GM19324 (cell line): ENCODE data around the gene STRBP.
A peak's percentile ranks its signal among the peaks of the same experiment; 100 is the strongest.
"Not testable (repeated sequence)": the region's sequence is repeated elsewhere in the genome, so short reads cannot be mapped to it uniquely, and the experiment has no call there.

Source experiments
- ATAC-seq: cut with Tn5 transposase; IDR thresholded peaks from one replicate; pipeline ENCODE4 v1.9.1; 2021; ENCODE audit warnings: mild to moderate bottlenecking, moderate library complexity; ENCODE audit not compliant: unreplicated experiment, low FRiP score

STRBP gene

GRCh38 chr9:123283455-123283854, 15.1 kb upstream of the STRBP start:
- ATAC-seq, result no peak

DNA sequence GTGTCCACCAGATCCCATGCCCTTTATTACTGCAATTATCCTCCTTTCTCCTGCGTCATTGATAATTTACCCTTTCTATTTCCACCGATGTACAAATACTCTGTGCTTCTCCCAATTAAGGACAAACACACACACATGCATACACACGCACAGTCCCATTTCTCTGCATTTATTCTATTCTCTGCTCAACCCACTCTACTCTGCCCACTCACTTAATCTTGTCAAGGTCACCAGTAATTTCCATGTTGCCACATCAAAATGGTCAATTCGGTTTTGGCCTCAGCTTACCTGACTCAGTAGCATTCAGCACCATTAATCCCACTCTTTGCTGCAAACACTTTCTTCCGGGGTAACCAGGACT, 14.6 kb upstream of the STRBP start:
- ATAC-seq, result no peak

DNA sequence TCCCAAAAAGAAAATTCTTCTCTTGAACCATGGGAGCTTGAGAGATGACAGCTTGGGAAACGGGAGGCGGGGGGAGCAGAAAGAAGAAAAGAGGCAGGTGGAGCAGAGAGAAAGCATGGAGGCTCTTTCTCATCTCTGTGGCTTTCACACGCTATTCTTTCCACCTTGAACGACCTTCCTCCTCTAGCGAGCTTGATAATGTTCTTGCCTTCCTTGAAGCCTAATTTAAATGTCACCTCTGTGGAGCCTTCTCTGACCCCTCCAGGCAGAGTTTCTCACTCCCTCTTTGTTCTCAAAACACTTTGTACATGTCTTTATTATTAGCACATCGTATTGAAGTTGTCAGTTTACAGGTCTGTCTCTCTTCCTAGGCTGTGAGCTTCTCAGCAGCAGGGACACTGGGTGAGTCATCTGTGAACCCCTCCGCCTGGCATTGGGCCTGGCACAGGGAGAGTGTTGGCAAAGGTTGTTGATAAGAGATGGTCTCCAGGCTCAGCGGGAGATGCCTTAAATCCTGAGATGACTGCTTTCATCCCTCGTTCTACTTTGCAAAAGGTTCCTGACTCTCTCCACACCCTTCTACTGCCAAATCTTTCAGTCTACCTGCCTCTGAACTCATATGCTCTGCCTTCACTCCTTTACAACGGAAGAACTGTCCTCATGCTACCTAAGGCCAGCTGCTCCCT, 14.1 kb upstream of the STRBP start:
- ATAC-seq, result no peak

DNA sequence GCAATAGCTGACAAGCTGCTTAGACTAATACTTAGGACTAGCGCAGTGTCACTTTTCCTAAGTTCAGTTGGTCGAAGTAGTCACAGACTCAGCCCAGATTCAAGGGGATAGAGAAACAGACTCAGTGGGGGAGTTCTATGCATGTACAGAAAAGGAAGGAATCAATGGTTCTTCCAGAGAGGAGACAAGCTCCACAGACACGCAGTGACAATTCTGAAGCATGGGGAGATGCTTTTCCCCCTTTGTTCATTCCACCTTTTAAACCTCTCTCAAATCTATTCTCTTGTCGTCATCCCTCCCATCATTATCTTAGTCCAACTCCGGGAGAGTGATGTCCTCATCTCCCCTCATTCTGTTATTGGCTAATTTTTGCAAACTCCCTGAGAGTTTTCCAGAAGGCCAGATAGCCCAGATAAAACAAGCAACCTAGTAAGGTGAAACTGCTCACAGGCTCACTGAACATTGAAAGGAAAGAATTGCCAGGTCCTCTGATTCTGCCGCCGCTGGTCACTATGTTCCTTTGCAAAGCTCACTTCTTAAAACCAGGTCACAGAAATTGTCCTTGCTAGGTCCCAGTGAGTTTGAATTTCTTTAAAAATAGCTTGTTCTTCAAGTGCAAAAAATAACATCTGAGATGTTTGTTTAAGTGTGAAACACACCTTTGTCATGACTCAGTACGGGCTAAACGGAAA, 13.4 kb upstream of the STRBP start:
- no peak for ATAC-seq

DNA sequence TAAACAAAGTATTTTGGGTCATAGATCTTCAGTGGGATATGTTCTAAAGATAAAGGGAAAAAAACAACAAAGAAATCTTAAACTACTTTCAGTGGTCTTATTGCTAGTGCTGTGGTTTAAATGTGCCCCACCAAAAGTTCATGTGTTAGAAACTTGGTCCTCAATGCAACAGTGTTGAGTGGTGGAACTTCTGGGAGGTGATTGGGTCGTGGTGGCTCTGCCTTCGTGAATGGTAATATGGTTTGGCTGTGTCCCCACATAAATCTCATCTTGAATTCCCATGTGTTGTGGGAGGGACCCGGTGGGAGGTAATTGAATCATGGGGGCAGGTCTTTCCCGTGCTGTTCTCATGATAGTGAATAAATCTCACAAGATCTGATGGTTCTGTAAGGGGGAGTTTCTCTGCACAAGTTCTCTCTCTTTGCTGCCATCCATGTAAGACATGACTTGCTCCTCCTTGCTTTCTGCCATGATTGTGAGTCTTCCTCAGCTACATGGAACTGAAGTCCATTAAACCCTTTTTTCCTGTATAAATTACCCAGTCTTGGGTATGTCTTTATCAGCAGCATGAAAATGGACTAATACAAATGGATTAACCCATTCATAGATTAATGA, 10.6 kb upstream of the STRBP start:
- not testable (repeated sequence) for ATAC-seq

GRCh38 chr9:123278361-123278760, 10.0 kb upstream of the STRBP start:
- ATAC-seq, result no peak

DNA sequence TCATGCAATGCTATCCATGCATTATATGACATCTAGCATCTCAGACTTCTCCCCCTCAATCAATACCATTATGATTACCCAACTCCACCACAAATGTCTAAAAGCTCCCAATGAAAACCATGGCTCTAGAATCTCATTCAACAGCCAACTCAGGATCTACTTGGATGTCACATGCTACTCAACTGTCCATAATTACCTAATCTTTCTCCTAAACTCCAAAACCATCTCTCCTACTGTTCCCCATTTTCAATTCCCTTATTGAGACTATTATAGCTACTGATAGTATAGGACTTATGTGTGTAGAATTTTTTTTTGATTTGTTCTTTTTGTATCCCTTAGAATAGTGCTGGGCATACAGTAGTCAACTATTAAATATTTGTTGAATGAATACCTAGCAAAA, 8.2 kb upstream of the STRBP start:
- ATAC-seq, result no peak

- ATAC-seq, result not testable (repeated sequence)
Measured at GRCh38 chr9:123271133-123271532, 2.7 kb upstream of the STRBP start.

GRCh38 chr9:123269281-123269680, 895 bp upstream of the STRBP start:
- ATAC-seq, result no peak

GRCh38 chr9:123268199-123268464, 254 bp downstream of the STRBP start:
- ATAC-seq, result peak; percentile 10

DNA sequence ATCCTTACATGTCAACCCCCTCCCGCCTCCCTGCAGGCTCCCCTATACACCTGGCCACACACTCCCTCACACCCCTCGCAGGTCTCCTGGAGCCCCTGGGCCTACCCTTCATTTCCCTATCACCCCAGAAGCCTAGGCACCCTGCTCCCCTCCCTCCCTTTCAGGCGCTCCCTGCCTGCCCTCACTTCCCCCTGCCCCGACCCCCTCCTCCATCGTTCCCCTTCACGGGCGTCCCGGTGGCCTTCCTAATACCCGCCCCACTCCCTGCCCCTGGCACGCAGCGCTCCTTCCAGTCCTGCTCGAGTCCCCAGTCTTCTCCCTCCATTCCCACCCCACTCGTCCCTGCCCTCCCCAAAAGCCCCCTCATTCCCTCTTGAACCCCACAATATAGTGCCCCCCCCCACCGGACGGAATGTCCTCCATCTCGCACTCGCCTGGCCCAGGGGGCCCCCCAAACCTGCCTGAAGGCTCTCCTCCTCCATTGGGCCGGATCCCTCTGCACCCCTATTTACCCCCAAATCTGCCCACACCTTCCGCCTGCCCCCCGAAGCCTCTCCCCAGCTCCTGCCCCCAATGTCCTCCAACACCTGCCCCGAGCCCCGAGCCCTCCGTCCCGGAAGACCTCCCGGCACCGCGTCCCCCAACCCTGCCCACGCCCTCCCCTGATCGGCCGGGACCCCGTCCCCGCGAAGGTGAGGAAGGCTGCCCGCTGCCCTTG, 746 bp downstream of the STRBP start:
- ATAC-seq, result no peak

DNA sequence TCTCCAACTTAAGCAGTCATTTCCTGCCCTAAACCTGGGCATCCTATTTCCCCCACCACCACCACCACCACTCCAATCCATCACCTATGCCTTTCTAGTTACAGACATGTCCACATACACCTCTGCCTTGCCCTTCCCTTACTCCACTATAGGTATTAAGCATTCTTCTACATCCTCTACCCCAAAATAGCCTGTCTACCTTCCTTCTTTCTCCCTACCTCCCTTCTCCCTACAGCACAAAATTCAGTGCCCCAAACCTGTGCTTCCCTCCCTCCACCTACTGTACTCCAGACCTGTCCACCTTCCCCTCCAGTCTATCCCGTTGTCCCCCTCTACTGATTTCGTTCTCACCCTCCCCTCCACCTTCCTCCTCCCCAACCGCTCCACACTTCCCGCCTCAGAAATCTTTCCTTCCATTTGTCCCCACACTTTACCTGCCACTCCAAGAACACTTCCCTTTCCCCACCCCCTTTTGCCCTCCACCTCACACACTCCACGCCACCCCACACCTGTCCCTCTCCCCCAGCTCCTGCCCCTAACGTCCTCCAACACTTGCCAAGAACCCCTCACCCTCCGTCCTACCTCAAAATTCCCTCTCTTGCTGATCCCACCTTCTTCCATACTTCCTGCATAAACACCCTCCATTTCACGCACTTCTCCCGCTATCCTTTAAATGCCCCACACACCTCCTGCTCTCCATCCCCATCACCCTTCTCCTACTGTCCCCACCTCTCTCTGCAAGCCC, 1.6 kb downstream of the STRBP start:
- no peak for ATAC-seq

DNA sequence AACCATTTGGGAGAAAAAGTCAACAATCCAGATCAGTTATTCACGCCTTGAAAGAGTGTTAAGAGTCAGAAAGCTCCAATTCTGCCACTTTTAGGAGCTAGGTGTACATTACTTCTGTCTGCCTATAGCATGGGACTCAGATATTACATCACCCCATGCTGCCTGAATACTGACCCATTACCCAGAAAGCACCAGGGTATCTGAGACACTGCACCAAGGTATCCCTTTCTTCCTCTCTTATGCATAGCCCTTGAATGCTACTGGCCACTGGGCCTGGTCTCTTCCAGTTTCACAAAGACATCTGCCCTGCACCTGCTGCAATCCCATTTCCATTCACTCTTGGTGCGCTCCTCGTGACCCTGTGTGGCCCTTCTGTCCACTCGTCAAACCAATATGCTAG, 2.6 kb downstream of the STRBP start:
- ATAC-seq, result no peak

DNA sequence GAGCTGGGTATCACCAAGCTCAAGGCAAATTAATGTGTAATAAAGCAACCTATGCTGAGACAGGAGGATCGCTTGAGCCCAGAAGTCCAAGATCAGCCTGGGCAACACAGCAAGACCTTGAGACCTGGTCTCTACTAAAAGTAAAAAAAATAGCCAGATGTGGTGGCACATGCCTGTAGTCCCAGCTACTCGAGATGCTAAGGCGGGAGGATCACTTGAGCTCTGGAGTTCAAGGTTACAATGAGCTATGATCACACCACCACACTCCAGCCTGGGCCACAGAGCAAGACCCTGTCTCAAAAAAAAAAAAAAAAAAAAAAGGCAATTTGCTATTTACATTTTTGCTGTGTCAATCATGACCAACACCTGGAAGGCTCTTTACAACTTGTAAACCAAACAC, 5.2 kb downstream of the STRBP start:
- no peak for ATAC-seq

- no peak for ATAC-seq
Measured at GRCh38 chr9:123262338-123262737, 6.0 kb downstream of the STRBP start.

DNA sequence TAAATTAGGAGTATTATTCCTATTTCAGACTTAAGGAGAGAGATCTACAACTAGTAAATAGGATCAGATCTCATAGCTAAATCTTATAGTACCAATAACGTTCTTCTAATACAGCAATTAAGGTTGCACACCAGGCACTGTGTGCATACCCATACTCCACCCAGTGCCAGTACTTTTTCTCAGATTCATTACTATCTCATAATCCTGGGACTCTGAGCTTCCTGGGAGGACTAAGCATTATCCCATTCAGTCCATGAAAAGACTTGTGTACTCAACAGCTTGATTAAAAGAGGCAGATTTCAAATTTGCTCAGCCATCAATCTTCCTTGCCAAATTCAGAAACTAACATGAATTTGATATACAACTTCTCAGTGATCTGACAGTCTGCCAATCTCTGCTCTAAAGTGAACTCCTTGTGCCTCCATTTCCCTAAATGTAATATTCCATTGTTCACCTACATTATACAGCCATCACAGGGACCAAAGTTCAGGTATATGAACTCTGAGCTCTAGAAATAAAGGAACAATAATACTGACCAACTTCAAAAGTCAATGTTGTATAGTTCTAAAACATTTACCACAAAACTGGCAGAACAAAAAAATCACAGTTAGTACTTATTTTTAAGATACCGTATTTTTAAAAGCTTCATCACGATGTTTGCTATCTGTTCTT, 7.2 kb downstream of the STRBP start:
- ATAC-seq, result no peak

DNA sequence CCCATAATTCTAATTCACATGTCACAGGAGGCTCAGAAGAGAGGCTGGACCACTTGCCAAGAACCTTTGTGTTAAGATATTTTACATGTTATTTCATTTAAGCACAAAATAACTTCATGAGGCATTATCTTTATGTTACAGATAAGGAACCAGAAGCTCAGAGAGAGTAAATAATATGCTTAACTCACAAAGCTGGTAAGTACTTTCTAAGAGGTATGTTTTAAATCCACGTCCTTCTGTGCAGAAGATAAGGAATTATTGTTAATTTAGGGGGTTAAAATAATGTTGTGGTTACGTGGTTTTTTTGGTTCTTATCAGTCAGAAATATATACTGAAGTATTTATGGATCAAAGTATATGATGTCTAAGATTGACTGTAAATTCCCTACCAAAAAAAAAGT, 8.0 kb downstream of the STRBP start:
- ATAC-seq, result no peak

DNA sequence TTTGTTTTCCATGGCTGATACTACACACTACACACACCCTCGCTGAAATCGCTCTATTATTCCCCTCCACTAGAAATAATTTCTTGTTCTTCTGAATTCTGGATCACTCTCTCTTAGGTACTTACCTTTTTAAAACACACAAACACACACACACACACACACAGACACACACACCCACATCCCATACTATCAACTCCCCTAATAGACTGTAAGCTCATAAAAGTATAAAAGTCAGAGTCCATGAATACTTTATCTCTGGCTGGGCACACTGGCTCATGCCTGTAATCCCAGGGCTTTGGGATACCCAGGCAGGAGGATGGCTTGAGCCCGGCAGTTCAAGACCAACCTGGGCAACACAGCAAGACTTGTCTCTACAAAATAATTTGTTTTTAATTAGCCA, 11.1 kb downstream of the STRBP start:
- ATAC-seq, result no peak

DNA sequence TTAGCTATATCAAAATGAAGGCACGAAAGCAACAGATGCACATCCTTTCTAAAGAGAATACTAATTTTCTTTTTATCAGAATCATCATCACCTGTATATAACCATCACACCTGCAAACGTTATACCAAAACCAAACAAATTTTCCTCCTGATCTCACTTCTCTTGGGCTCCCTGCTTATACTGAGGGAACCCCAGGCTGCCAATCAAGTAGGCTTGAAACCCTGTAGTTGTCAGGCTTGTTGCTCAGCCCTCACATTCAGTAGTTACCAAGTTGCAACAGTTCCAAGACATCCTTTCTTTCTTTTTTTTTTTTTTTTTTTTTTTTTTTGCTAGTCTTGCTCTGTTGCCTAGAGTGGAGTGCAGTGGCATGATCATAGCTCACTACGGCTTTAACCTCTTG, 12.7 kb downstream of the STRBP start:
- ATAC-seq, result no peak

GRCh38 chr9:123253204-123253603, 15.2 kb downstream of the STRBP start:
- ATAC-seq, result no peak
